ENCODE data around the gene CD24.
A peak's percentile ranks its signal among the peaks of the same experiment; 100 is the strongest.

CD24 gene

GRCh38 chr6:106980926-106981325 lies 6.4 kb upstream of the CD24 start:
- Histone ChIP-seq H3K9me2 (ENCODE audit: low read depth, low read length) (no peaks in the 10 kb centered on the region), H3K4me1 (ENCODE audit: insufficient read depth, low read length, severe bottlenecking) (peaks cover 42% of the 10 kb centered on the region)

GRCh38 chr6:106979435-106979884 lies 4.9 kb upstream of the CD24 start:
- no peak overlapping the region for H3K4me3 ChIP-seq (ENCODE audit: low read depth, low read length, poor library complexity, severe bottlenecking)
- no peaks in the 10 kb centered on the region for H4K20me1 ChIP-seq (ENCODE audit: insufficient read depth, low read length)
- peaks cover 39% of the 10 kb centered on the region for H3K4me1 ChIP-seq (ENCODE audit: insufficient read depth, low read length, severe bottlenecking)
- peaks cover 5% of the 10 kb centered on the region; the same call in 1 of the 2 replicates for H3K79me2 ChIP-seq (ENCODE audit: insufficient read depth, low read length)
- 0 out of 2 replicates have a peak, but pooled peaks cover 4% of the 10 kb centered on the region for H3F3A ChIP-seq (ENCODE audit: insufficient read depth, low read length)
- H3K9ac ChIP-seq (ENCODE audit: low read length), result no peak overlapping the region
- H3K9me2 ChIP-seq (ENCODE audit: low read depth, low read length), result no peaks in the 10 kb centered on the region
- H3K4me2 ChIP-seq (ENCODE audit: low read length), result no peak overlapping the region
- H3K9me3 ChIP-seq (ENCODE audit: low read length), result no peaks in the 10 kb centered on the region
- peak overlapping the region; percentile 36; the same call in 1 of the 2 replicates for H2AFZ ChIP-seq (ENCODE audit: low read length)
- TF ChIP-seq EZH2 (IDR thresholded peaks at IDR 0.05; ENCODE audit: borderline replicate concordance, low read length) (no peak), CTCF (IDR thresholded peaks at IDR 0.05; ENCODE audit: low read length) (peak; percentile 98)
- H3K36me3 ChIP-seq (ENCODE audit: insufficient read depth, low read length), result peaks cover under 1% of the 10 kb centered on the region; the same call in 1 of the 2 replicates
- peak overlapping the region; percentile 89 for H3K27ac ChIP-seq (ENCODE audit: low read depth, low read length, poor library complexity, severe bottlenecking)
- H3K27me3 ChIP-seq (ENCODE audit: insufficient read depth, low read length), result no peaks in the 10 kb centered on the region

More at GRCh38 chr6:106980926-106981325, 6.4 kb upstream of the CD24 start:
- Histone ChIP-seq H3K4me3 (ENCODE audit: low read depth, low read length, poor library complexity, severe bottlenecking) (no peak overlapping the region), H3K4me2 (ENCODE audit: low read length) (no peak overlapping the region), H3K27me3 (ENCODE audit: insufficient read depth, low read length) (no peaks in the 10 kb centered on the region), H4K20me1 (ENCODE audit: insufficient read depth, low read length) (no peaks in the 10 kb centered on the region), H3F3A (ENCODE audit: insufficient read depth, low read length) (0 out of 2 replicates have a peak, but pooled peaks cover 4% of the 10 kb centered on the region), H3K27ac (ENCODE audit: low read depth, low read length, poor library complexity, severe bottlenecking) (no peak overlapping the region), H3K9me3 (ENCODE audit: low read length) (no peaks in the 10 kb centered on the region), H3K79me2 (ENCODE audit: insufficient read depth, low read length) (0 out of 2 replicates have a peak, but pooled peaks cover 1% of the 10 kb centered on the region), H3K9ac (ENCODE audit: low read length) (no peak overlapping the region), H3K36me3 (ENCODE audit: insufficient read depth, low read length) (no peaks in the 10 kb centered on the region), H2AFZ (ENCODE audit: low read length) (no peak overlapping the region)
- TF ChIP-seq CTCF (IDR thresholded peaks at IDR 0.05; ENCODE audit: low read length) (no peak), EZH2 (IDR thresholded peaks at IDR 0.05; ENCODE audit: borderline replicate concordance, low read length) (no peak)

GRCh38 chr6:106977246-106977645 lies 2.7 kb upstream of the CD24 start:
- H4K20me1 ChIP-seq (ENCODE audit: insufficient read depth, low read length), result no peaks in the 10 kb centered on the region
- H3K27ac ChIP-seq (ENCODE audit: low read depth, low read length, poor library complexity, severe bottlenecking), result peak overlapping the region; percentile 89
- no peaks in the 10 kb centered on the region for H3K9me3 ChIP-seq (ENCODE audit: low read length)
- peaks cover 22% of the 10 kb centered on the region for H3K36me3 ChIP-seq (ENCODE audit: insufficient read depth, low read length)
- peaks cover 27% of the 10 kb centered on the region for H3K79me2 ChIP-seq (ENCODE audit: insufficient read depth, low read length)
- H3K27me3 ChIP-seq (ENCODE audit: insufficient read depth, low read length), result no peaks in the 10 kb centered on the region
- H2AFZ ChIP-seq (ENCODE audit: low read length), result no peak overlapping the region
- H3K4me3 ChIP-seq (ENCODE audit: low read depth, low read length, poor library complexity, severe bottlenecking), result no peak overlapping the region
- peak overlapping the region; percentile 28; the same call in 1 of the 2 replicates for H3K9ac ChIP-seq (ENCODE audit: low read length)
- no peaks in the 10 kb centered on the region for H3K9me2 ChIP-seq (ENCODE audit: low read depth, low read length)
- H3K4me1 ChIP-seq (ENCODE audit: insufficient read depth, low read length, severe bottlenecking), result peaks cover 46% of the 10 kb centered on the region
- H3F3A ChIP-seq (ENCODE audit: insufficient read depth, low read length), result peaks cover 4% of the 10 kb centered on the region; the same call in 1 of the 2 replicates
- H3K4me2 ChIP-seq (ENCODE audit: low read length), result peak overlapping the region; percentile 99
- TF ChIP-seq CTCF (IDR thresholded peaks at IDR 0.05; ENCODE audit: low read length), result no peak
- no peak for TF ChIP-seq EZH2 (IDR thresholded peaks at IDR 0.05; ENCODE audit: borderline replicate concordance, low read length)
